Muscle of arm (tissue), 12 donors: Measurements from ENCODE around the gene MYO7B. TPM values are rescaled to one million over a fixed set of nuclear protein-coding genes. Genes with fewer than 3 reads are reported as not detected.

Experiments used
- DNase-seq: peaks from one replicate; pipeline ENCODE4 v3.0.0-alpha.2; 2013
- polyA plus RNA-seq, 12 donors: library from polyadenylated mRNA; unstranded; fragments of 120-200 nt; gene quantifications; one replicate each; pipeline ENCODE4 v1.2.1, GENCODE V29; 2013; ENCODE audit not compliant: insufficient read length in 12 of 12

MYO7B gene
- polyA plus RNA-seq, 12 donors = 0.54 to 24.5 (median 0.97) TPM; not detected in 1

DNA sequence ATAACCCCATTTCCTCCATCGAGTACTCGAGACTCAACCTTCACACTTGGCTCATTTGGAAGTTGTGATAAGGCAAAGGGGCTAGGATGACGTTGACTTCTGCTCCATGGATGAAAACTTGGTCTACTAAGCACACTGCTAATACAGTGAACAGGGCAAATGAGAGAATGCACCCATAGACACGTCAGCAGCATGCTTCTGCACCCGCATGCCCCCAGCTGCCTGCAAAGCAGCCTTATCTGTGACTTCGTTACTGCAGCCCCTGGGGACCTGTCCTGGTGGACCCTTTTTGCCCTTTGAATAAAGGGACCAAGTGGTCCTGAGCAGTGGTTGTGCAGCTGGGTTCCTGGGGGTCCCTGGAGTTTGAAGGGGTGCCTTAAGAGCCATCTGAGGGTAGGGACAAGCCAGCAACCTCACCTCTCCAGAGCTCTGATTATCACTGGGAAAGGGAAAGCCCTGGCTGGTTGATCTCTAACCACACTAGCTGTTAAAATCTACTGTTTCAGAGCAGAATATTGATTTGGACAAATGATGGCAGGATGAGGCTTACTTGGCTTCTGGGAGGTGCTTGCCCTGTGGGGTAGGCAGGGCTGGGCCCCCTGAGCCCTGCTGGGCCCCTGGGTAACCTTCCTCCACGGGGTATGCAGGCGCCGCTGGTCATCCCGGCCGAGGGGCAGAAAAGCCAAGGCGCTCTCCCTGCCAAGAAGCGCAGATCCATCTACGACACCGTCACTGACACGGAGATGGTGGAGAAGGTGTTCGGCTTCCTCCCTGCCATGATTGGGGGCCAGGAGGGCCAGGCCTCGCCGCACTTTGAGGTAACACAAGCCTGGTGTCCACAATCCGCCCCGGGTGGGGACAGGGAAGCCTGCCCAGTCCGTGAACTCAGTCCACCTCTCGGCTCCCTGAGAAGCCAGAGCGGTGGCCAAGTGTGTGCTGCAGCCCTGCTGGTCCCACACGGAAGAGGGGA is 72.9 kb downstream of the MYO7B start:
- DNase-seq = no peak

DNA sequence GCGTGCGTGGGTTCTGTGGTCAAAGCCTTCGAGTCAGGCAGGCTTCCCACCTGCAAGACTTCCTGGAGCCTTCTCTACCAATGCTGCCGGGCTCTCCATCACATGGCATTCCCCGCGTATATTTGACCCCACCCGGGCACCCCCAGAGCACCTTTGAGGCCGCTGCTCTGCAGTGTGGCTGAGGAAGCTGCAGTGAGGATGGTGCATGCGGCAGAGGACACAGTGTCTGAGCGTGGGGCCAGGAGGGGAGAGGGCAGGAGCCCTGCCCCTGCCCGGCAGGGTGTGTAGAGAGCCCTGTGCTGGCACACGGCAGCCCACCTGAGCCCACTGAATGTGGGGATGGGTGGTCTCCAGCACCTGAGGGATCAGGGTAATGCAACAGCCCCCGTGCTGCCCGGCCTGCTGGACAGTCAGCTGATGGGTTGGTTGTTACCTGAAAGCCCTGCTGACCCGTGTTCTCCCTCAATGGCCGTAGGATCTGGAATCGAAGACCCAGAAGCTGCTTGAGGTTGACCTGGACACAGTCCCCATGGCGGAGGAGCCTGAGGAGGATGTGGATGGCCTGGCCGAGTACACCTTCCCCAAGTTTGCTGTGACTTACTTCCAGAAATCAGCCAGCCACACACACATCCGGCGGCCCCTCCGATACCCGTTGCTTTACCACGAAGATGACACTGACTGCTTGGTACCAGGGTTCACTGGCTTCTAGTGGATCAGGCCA is 73.7 kb downstream of the MYO7B start:
- no peak for DNase-seq

DNA sequence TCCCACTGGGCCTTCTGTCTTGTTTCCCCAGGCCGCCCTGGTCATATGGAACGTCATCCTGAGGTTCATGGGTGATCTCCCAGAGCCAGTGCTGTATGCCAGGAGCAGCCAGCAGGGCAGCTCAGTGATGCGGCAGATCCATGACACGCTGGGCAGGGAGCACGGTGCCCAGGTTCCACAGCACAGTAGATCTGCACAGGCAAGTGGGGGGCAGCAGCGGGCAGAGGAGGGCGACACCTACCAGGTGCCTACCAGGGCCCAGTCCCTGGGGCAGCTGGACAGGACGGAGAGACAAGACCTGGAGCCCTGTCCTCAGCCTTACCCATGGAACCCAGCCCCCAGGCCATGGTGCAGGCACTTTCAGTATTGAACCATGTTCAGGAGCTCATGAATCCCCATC is 74.3 kb downstream of the MYO7B start:
- DNase-seq = no peak

DNA sequence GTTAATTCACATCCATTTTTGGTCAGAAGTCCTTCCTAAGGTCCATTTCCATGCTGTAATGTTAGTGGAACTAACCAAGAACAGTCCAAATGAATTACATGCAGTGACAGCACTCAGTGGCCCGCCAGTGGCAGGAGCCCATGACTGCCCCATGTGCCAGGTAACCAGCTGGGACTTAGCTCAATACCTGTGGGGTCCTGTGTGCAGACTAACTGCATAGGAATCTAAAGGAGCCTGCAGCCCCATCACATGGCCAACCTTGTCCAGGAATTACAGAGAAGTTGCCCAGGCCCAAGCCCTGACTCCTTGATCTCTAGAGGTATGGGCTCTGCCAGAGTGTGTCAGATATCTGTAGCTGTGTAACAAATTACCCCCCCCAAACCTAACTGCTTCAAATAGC is 75.1 kb downstream of the MYO7B start:
- no peak for DNase-seq

DNA sequence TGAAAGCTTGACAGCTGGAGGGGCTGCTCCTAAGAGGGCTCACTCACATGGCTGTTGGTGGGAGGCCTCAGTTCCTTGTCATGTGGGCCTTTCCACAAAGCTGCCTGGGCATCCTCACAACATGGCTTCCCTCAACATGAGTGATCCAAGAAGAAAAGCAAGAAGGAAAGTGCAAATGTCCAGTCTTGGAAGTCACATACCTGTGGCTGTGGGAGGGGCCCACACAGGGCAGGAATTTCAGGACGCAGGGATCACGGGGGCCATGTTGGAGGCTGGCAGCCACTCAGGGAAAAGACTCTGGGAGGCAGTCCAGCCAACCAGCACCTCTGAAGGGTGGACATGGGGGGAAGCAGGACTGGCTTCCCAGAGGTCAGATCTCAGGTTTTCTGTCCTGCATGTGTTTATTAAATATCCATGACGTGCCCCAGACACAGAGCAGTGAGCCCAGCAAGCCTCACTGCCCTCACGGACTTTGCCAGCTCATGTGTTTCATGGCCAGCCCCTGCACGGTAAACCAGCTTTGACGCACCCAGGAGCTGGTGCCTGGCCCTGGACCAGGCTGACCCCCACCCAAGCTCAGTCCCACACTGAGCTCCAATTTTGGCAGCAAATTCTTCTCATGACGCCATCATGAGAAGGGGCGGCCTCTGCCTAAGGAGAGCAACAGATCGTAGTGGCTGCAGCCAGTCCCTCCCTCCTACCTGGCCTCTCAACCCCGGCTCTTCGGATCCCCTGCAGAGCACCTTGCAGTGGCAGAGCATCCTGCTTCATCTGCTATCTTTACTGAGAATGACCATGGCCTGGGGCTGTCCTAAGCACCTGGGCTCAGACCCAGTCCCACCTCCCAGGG is 75.8 kb downstream of the MYO7B start:
- DNase-seq = no peak

DNA sequence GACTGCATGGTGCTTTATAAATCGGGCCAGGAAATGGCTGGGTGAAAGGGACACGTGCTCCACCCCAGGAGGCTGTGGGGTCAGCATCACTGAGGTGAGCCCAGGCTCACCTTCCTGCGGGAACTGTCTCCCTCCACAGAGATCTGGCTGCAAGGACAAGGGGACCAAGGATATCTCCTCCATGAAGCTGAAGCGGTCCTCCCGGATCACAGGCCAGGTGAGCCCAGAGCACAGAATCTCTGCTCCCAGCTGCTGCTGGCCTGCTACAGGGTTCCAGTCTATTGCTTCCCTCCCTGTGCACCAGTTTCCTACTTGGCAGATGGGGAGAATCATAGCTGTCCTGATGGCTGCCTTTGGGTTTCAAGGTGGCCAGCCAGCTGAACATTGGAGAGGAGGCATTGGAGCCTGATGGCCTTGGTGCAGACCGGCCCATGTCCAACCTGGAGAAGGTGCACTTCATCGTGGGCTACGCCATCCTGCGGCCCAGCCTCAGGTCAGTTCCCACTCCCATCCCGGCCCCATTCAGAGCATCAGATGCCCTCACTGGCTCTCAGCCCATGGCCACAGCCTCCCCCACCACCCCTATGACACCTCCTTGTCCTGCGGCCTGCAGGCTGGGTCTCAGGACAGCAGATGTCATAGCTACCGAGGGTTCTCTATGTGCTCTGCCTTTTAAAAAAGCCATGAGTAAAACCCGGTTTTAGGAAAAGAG is 76.8 kb downstream of the MYO7B start:
- no peak for DNase-seq

DNA sequence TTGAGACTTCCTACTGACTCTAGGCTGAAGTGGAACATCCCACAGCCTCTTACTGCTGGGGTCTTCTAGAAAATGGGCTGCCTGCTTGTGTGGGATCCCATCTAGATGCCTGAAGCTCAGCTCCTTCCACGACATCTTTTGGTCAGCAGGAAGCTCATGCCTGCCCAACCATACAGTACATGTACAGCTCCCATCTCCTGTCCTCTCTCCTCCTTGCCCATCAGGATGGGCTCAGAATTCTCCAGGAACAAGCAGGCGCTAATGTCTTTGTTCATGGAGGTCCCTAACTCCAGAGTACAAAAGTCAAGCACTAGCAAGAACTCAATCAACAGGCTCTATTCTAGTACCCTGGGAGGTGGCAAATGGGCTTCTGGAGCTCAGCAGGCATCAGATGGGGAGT is 78.8 kb downstream of the MYO7B start:
- DNase-seq = no peak

DNA sequence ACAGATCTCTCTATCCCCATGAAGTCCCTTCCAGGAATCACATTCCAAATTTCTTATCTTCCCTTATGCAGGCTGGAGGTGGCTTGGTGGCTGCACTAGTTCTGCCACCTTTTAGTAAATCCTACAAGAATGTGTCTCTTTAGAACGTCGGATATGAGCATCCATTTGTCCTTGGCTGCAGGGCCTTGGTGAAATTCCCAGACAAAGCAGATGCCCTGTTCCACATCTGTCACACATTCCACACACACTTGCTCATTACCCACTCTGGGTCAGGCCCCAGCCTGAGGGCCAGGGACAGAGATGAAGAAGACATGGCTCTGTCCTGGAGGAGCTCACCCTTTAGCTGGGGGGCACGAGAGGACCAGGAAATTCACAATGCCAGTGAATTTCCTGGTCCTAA is 79.2 kb downstream of the MYO7B start:
- no peak for DNase-seq

DNA sequence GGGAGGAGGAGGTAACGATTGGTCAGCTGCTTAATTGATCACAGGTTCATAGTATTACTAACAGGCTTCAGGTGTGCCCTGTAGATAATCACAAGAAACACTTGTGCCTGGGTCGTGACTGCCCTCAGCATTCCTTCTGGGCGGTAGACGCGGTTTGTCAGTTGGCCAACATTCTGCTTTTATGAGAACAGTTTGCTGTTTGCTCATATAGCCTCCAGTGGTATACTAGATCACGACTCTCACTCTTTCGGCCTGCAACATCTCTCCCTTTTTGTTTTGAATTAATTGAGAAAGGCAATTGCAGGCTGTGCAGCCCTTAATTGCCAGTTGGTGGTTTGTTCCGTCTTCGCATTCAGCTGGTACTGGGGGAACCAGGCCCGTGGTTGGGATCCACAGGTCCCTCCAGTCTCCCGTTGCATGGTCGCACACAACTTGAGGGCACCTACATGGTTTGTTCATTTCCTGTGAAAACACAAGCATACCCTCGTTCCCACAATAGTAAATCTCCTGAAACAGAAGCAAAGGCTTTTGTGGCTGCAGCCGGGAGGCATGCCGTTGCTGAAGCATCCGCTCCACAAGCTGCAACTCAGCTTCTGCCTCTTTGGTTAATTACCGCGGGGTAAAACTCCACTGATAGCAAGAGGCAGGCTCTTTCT is 80.2 kb downstream of the MYO7B start:
- no peak for DNase-seq

DNA sequence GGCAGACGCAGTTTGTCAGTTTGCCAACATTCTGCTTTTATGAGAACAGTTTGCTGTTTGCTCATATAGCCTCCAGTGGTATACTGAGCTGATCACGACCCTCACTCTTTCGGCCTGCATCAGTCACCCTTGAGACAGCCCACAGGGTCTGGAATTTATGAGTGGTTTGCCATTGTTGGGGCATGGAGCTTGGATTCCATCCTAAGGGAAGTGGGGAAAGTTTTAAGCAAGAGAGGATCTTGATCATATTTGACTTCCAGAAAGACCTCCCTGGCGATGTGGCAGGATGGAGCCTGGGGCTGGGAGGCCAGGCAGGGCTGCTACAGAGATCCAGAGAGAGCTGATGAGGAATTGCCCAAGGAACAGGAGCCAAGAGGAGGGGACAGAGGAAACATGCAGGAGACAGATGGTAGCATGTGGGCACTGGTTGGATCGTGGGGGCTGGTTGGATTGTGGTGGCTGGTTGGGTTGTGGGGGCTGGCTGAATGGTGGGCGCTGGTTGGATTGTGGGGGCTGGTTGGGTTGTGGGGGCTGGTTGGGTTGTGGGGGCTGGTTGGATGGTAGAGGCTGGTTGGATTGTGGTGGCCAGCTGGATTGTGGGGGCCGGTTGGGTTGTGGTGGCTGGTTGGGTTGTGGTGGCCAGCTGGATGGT is 83.2 kb downstream of the MYO7B start:
- DNase-seq = no peak

DNA sequence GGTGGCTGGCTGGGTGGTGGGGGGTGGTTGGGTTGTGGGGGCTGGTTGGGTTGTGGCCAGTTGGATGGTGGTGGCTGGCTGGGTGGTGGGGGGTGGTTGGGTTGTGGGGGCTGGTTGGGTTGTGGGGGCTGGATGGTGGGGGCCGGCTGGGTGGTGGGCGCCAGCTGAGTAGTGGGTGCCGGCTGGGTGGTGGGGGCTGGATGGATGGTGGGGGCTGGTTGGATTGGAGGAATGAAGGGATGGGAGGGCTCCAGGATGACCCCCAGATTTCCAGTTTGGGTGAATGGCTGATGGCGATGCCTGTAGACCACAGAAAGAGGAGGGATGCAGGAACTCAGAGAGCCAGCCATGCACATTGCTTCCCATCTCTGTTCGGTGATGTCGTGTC is 83.7 kb downstream of the MYO7B start:
- no peak for DNase-seq

DNA sequence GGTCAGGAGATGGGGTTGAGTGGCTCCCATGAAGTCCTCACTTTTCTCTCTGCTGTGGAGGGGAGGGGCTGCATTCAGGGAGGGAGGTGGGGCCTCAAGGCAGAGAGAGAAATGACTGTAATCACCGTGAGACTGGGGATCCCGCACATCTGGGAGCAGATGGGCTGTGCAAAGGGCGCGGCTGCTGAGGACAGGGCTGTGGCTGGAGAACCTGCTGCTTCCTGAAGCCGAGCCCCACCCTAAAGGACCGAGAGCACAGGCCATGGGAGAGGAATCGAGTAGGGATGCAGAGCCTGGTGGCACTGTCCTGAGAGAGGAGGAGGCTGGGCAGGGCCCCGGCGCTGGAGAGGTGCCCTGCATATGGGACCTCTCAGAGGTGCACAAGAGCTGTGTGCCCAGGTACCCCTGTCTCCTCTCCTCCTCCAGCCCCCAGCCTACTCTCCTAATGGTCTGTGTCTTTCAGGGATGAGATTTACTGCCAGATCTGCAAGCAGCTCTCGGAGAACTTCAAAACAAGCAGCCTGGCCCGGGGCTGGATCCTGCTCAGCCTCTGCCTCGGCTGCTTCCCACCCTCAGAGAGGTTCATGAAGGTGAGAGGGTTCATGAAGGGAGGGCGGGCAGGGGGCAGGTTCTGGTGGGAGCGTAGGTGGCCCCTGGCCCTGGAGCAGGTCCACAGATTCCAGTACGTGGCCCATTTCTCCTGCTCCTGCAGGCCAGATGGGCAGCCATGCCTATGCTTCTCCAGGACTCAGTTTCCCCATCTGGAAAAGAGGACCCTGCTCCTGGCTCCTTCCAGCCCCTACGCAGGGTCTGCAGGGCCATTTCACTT is 84.6 kb downstream of the MYO7B start:
- DNase-seq = no peak

DNA sequence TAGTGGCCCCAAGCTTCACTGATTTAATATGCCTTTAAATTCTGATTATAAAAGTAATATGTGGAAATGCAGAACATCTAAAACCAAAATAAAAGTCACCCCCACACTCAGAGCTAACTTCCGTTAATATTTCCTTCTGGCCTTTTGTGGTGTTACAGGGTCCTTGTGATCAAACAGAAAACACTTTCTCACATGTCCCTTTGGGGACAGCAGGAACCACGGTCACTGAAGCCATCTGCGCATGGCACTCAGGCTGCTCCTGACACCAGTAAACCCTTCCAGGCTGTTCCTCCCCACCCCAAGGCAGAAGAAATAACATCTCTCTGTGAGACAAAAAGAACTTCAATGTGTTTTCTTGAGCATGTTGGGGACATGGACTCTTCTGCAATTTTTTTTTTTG is 85.4 kb downstream of the MYO7B start:
- DNase-seq = no peak

DNA sequence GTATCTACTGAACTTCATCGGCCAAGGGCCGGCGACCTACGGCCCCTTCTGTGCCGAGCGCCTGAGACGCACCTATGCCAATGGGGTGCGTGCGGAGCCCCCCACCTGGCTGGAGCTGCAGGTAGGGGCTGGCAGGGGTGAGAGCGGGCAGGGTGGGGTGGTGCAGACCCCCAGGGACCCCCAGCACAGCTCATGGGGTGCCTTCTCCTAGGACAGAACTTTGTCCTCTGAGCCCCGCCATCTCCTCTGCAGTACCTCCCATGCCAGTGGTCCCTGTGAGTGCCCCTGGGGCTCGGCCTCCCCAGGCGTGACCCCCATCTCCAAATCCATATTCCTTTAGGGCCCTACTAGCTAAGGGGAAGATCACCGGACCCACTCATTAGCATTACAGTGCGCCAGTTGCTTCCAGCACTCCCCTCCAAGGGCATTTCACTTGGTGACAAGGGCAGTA is 86.5 kb downstream of the MYO7B start:
- DNase-seq = no peak

DNA sequence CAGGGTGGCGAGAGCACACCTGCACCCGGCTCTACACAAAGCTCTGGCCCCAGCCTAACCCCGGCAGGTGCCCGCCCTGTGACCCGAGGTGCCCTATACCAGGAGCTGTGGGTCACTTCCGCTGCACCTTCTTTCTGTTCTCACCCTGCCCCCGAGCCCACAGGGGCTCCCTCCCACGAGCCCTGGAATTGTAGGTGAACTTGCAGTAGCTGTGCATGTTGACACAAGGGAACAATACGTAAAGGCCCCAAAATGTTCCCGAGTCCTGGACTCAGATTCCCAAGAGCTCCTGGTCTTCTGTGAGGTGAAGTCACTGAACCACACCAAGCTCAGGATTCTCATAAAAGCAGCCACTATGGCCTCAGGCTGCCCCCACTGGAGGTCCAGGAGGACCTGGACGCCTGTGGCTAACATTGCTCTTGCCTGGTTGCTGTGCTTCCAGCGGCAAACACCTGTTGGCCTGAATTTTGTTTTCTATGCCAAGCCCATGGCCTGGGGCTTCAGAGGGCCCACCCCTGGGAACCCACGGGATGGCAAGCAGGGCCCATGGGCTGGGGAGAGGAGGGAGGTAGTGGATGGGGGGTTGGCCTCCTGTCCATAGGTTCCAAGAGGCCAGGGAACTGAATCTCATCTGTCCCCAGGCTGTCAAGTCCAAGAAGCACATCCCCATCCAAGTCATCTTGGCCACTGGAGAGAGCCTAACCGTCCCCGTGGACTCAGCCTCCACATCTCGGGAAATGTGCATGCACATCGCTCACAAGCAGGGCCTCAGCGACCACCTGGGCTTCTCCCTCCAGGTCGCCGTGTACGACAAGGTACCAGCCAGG is 87.3 kb downstream of the MYO7B start:
- DNase-seq = no peak

DNA sequence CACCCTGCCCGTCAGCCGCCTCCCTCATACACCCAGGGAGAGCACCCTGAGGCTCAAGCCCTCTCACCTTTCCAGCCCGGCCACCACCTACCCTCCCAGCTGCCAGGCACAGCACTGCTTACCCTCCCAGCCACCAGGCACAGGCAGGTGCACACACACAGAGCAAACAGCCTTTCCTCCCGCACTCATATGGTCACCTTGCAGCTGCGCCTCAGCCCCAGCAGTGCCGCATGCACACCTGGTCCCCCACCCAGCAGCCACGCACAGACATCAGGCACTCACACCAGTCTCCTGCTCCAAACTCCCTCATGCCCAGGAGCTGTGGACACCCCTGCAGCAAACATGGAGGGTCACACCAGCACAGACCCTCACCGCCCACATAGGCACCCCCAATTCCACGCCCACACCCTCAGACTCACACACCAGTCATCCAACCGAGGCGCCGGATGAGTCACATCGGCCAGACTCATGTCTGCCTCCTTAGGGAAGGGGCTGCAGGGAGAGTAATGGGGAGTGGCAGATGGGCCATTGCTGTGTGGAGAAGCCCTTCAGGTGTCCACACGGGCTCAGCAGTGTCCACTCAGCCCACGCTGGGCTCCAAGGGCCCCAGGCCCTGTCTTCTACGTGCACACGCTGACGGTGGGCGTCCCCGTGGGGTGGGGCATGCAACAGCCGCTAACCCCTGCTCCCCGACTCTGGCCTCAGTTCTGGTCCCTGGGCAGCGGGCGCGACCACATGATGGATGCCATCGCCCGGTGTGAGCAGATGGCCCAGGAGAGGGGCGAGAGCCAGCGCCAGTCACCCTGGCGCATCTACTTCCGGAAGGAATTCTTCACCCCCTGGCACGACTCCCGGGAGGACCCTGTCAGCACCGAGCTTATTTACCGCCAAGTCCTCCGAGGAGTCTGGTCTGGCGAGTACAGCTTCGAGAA is 88.2 kb downstream of the MYO7B start:
- no peak for DNase-seq

DNA sequence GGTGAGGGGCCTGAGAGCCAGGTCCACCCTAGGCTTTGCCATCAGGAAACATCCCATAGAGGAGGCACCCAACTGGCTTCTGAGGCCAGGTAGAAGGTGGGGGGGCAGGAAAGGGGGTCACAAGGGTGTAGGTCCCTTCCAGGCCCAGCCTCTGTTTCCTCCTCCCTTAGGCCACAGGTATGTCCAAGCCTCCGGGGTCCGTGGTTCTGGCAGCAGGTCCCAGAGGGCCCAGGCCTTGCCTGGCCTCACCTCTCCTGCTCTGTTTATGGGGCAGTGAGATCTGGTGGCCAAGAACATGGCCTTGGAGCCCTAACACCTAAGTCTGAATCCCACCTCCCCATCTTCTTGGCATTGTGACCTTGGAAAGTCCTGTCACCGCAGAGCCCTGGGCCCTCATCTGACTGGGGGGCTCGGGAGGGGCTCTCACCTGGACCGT is 88.9 kb downstream of the MYO7B start:
- DNase-seq = no peak
